GM12891 (cell line): Measurements from ENCODE around the gene TNK2.

Experiments
- PAX5 ChIP-seq: IDR thresholded peaks from 2 replicates; pipeline ENCODE4 v1.6.1; 2011; ENCODE audit warnings: low read length, moderate library complexity, mild to moderate bottlenecking; ENCODE audit not compliant: insufficient read depth, severe bottlenecking
- POLR2A ChIP-seq: IDR thresholded peaks from 2 replicates; pipeline ENCODE4 v1.6.1; 2011; ENCODE audit warnings: low read depth, low read length, control low read depth
- POLR2AphosphoS5 ChIP-seq: IDR thresholded peaks from 2 replicates; pipeline ENCODE4 v1.6.1; 2011; ENCODE audit warnings: low read depth, low read length, control low read depth
- POU2F2 ChIP-seq: IDR thresholded peaks from 2 replicates; pipeline ENCODE4 v1.6.1; 2011; ENCODE audit warnings: low read depth, mild to moderate bottlenecking, control low read depth, low read length, moderate library complexity
- SPI1 ChIP-seq: IDR thresholded peaks from 2 replicates; pipeline ENCODE4 v1.6.1; 2011; ENCODE audit warnings: low read depth, low read length, control low read depth
- TAF1 ChIP-seq: IDR thresholded peaks from 2 replicates; pipeline ENCODE4 v1.6.1; 2011; ENCODE audit warnings: low read depth, low read length, control low read depth

DNA sequence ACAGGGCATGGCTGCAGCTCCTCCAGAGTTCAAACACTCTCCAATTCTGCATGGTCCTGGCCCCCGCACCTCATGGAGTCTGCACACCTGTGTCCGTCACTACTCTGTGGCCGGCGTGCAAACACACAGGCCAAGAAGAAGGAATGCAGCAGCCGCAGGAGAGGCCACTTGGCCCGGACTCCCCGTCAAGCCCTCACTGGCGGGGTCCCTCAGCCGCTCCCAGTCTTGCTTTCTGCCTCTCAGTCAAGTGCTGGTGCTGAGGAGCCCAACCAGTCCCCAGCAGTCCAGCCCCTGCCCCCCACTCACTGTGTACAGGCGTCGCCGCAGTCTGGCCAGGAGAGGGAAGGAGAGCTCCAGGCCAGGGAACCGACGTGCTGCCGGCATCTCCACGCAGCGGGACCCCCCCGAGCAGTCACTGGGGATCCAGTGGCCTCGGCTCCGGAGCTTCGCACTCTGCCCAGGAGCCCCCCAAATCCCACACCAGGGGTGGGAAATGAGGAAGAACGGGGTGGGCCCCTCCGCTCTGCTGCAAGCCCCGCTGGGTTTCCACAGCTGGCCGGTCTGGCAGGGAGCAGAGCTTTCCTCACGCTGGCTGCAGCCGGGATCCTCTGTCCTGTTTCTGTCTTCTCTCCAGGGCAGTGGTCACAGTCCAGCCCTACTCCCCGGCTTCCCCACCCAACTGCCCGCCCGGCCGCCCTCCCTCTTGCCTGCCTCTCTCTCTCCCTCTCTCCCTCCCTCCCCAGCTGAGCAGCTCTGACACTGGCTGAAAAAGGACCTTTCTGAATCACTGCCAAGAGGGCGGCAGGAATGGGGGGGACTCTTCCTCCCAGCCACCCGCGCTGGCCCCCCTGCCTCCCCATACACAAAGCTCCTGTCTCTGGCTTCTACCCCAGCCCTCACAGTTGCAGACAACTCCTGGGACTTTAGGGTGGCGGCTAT, 16.0 kb downstream of the TNK2 start:
- no peak for TF ChIP-seq POU2F2
- TF ChIP-seq POLR2A, result no peak
- no peak for TF ChIP-seq POLR2AphosphoS5
- TF ChIP-seq TAF1, result no peak
- TF ChIP-seq PAX5, result no peak
- no peak for TF ChIP-seq SPI1
